ENCODE data around the gene FOXG1. TPM values are rescaled to one million over a fixed set of nuclear protein-coding genes. Genes with fewer than 3 reads are reported as not detected.

FOXG1 gene
- total RNA-seq, 4 donors from 2014 or later, result not detected

- no peak for TF ChIP-seq CTCF (IDR thresholded peaks at IDR 0.05; ENCODE audit: low read depth)
These were observed 4.2 kb upstream of the FOXG1 start for GRCh38 chr14:28762303-28762954.

GRCh38 chr14:28762955-28763326 is 3.6 kb upstream of the FOXG1 start:
- no peak for TF ChIP-seq CTCF (IDR thresholded peaks at IDR 0.05; ENCODE audit: low read depth)

GRCh38 chr14:28763751-28764256 is 2.8 kb upstream of the FOXG1 start:
- no peak for TF ChIP-seq CTCF (IDR thresholded peaks at IDR 0.05; ENCODE audit: low read depth)

- TF ChIP-seq CTCF (IDR thresholded peaks at IDR 0.05; ENCODE audit: low read depth), result no peak
These were observed 2.1 kb upstream of the FOXG1 start for GRCh38 chr14:28764257-28765160.

GRCh38 chr14:28765169-28765830 is 1.3 kb upstream of the FOXG1 start:
- TF ChIP-seq CTCF (IDR thresholded peaks at IDR 0.05; ENCODE audit: low read depth), result no peak

- TF ChIP-seq CTCF (IDR thresholded peaks at IDR 0.05; ENCODE audit: low read depth), result no peak
These were observed 637 bp upstream of the FOXG1 start for GRCh38 chr14:28765831-28766468.
